Fibroblast of skin of scalp (primary cell): ENCODE results near the gene ETS1.

Experiments used
- DNase-seq: peaks from one replicate; pipeline ENCODE4 v3.0.0-alpha.2; 2013

ETS1 gene

GRCh38 chr11:128564642-128565245, 22.6 kb downstream of the ETS1 start:
- no peak for DNase-seq

DNA sequence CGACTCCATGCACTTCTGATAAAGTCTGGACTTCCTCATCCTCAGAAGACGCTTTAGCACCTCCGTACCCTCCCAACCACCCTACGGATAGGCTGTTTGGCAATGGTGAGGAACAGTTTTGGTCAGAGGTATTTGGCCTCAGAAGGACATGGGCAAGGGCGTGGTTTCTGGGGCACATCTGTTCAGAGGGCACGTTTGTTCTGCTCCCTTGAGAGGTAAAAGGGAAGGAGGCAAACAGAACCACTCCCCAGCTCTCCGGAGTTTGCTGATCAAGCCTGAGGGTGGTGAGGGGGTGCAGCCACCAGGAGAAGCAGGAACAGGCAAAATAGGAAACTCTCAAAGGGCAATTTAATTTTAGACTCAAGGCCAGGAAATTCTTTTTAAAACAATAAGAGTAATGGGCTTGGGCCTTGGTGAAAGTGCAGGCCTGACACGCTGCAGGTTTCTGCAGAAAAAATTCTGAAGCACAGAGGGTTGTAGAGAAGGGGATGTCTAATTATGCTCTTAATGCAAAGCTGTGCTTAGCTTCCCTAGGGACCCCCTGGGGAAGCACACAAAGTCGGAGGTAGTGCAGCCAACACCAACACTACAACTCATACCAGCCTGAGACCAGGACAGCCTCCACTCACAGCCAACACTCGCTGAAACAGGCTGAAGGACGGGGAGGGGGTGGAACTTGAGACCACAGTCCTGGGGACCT, 23.3 kb downstream of the ETS1 start:
- DNase-seq = no peak

DNA sequence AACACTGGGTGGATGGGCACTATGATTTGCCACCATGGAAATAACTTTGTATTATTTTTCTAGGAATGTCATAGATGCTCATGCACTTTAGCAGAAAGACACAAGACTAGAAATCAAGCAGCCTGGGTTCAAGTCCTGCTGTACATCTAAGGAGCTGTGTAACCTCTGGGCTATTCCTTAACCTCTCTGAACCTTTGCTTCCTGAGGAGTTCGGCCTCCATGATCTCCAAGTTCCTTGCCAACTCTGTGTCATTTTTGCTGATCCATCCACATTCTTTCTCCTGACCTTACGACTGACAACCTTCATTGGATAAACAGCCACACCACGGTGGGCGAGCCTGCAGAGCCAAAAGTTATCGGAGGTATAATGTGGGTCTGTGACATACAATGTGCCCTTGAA, 24.1 kb downstream of the ETS1 start:
- DNase-seq = no peak

DNA sequence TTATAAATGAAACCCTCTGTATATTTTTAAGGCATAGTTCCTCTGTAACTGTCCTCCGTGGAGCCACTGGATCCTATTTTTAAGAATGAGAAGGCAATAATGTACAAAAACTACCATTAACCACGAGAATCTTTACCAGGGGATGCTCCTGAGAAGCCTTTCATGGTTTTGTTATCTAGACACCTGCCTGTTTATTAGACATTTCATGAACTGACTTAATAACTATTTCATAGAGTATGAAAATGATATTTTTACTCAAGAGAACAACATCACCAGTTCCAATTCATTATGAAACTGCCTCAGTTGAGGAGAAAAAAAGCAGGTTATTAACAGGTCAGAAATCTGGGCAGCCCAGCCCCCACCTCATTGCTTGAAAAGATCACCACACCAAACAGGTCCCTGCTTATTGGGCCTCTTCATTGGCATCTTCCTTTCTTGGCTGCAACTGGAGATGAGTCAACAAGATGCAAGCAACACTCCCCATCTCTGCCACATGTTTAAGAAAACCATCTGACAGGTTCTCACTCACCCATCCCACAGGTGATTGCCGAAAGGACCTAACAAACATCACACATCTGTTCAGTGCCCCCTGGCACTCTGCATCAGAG, 27.8 kb downstream of the ETS1 start:
- no peak for DNase-seq

DNA sequence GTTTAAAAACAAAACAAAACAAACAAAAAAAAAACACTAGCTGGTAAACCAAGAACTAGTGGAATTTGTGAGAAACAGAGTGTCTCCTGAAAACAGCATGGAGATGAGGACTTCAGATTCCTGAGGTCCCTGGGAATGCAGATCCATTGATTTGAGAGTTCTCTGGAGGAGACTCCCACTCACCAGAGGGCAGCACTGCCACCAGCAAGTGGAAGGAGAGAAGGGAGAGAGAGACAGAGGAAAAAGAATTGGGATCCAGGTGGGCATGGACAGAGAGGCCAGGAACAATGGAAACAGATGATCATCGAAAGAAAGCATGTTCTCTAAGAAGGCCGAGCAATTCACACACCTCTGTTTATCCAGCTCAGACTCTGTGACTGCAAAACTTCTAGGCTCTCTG, 31.8 kb downstream of the ETS1 start:
- peak; percentile 57 for DNase-seq

GRCh38 chr11:128553662-128554362, 33.5 kb downstream of the ETS1 start:
- peak; percentile 90 for DNase-seq

GRCh38 chr11:128552783-128553661, 34.3 kb downstream of the ETS1 start:
- DNase-seq = peak; percentile 15

DNA sequence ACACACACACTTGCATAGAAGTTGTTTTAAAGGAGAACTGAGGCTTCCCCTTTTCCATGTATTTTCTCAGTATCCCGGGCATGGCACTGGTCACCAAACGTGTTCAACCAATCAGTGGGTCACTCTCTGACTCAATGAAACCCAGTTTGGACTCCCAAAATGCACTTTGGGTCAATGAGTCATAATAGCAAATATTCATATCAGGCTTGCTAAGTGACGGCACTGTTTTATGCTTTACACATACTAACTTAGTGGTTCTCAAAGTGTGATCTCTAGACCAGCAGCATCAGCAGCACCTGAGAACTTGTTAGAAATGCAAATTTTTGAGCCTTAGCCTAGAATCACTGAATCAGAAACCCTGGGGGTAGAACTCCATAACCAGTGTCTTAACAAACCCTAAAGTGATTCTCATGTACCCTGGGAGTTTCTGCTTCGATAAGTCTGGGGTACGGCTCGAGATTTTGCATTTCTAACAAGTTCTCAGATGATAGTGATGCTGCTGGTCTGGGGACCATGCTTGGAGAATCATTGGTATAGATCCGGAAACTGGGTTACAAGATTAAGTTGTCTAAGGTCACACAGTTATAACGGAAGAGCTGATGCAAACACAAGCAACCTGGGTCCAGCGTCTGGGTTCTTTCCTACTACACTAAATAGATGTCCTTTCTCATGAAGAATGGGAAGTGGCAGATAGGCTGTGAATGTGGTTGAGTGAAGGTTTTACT, 35.6 kb downstream of the ETS1 start:
- no peak for DNase-seq

- DNase-seq = no peak
Observed at GRCh38 chr11:128551058-128551457, 36.3 kb downstream of the ETS1 start.

DNA sequence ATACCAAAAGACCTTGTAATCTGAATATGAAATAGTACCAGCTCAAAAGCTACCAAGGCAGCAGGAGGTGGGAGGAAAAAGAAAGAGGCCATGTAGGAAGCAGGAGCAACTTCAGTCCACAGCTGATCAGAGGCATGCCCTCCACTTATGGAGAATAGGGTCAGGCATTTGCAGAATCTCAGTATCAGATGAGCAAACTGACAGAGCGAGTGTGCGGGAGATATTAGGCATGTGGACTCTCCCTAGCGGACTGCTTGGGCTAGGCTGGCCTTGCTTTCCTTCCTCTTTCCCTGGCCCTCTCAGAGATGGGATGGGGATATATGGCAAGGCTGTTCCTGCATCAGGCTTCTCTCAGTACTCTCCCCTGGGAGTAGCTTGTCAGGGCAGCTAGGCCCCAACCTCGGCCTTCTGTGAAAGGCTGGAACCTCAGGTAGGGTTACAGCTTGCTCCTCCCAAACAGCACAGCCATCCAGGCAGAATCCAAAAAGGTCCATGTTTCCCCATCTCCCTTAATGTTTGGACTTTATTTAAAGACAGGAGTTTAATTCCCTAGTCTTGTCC, 37.0 kb downstream of the ETS1 start:
- DNase-seq = no peak

DNA sequence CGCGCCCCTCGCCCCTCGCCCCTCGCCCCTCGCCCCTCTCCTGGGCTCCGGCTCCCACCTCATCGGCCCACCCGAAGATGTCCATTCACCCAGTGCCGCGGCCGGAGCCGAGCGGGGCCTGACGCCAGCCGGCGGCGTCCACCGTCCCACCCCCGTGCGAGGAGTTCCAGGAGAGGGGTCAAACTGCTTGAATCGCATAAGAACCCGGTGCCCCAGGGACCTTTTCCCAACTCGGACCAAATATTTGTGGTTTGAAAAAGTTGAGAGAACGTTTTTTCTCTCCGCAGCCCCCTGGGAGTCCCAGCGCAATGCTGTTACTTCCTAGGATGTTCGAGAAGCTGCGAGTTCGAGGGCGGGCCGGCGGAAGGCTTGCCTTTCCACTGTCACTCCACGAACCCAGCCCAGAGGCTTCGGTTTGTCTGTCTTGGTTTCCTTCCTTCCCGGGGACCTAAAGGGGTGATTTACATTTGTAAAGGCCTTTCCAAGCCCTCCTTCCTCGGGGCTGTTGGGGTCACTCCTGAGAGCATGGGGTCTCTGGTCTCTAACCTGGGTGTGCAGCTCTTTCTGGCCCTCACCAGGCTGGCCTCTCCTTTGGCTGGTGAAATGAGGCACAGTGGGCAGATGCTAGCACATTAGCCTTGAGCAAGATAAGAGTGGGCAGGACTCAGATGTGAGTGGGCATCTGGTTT, 38.0 kb downstream of the ETS1 start:
- DNase-seq = peak; percentile 65

- DNase-seq = peak; percentile 27
Observed at GRCh38 chr11:128548649-128549255, 38.6 kb downstream of the ETS1 start.

GRCh38 chr11:128547946-128548648, 39.3 kb downstream of the ETS1 start:
- no peak for DNase-seq

- DNase-seq = peak; percentile 49
Observed at GRCh38 chr11:128546916-128547315, 40.4 kb downstream of the ETS1 start.

DNA sequence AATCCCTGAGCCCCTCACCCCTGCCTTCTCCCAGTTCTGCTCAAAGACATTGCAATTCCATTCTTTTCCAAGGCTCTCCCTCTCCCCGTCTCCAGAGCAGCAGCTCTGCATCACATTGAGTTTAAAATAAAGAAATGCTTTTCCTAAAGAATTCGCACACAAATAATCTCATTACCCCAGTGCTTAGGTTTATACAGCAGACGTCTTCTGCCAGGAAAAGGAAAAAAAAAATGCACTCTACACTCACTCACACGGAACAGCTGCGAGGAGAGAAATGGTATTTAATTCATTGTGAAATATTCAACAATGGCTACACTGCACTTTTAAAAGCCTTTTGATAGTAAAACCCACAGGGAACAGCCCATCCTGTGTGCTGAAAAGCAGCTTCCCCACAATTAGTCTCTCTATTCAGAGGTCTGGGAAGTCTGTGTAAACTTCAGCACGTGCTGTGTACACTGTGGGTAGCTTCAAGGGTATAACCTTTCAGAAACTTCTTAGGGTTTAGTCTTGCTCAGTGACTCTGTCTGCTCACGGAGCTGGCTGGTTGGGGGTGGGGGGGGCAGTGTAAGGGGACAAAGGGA, 42.8 kb downstream of the ETS1 start:
- DNase-seq = peak; percentile 40

- DNase-seq = no peak
Observed at GRCh38 chr11:128540469-128540868, 46.9 kb downstream of the ETS1 start.

DNA sequence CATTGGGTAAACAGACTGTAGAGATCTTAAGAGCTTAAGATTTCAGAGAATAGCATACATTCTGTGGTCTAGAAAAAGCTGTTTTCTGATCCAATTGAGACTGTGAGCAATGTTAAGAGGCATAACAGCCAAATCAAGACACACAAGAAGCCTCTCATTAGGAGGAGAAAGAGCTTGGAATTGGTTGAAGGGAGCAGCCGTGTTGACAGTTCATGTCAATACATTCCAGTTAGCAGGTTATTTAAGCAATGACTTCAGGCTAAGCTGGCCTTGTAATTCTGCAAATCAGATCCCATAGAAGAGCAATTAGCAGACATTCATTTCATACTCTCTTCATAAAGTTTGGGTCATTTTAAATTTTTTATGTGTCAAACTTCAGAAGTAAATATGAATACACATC, 50.9 kb downstream of the ETS1 start:
- no peak for DNase-seq

- no peak for DNase-seq
Observed at GRCh38 chr11:128535468-128536457, 51.6 kb downstream of the ETS1 start.
